HG02763 (cell line): ENCODE data around the gene APCDD1.
A peak's percentile ranks its signal among the peaks of the same experiment; 100 is the strongest.
"Not testable (repeated sequence)": the region's sequence is repeated elsewhere in the genome, so short reads cannot be mapped to it uniquely, and the experiment has no call there.

Experiments
- ATAC-seq: cut with Tn5 transposase; IDR thresholded peaks from one replicate; pipeline ENCODE4 v1.9.1; 2021; ENCODE audit warnings: mild to moderate bottlenecking, moderate library complexity; ENCODE audit not compliant: unreplicated experiment

APCDD1 gene

DNA sequence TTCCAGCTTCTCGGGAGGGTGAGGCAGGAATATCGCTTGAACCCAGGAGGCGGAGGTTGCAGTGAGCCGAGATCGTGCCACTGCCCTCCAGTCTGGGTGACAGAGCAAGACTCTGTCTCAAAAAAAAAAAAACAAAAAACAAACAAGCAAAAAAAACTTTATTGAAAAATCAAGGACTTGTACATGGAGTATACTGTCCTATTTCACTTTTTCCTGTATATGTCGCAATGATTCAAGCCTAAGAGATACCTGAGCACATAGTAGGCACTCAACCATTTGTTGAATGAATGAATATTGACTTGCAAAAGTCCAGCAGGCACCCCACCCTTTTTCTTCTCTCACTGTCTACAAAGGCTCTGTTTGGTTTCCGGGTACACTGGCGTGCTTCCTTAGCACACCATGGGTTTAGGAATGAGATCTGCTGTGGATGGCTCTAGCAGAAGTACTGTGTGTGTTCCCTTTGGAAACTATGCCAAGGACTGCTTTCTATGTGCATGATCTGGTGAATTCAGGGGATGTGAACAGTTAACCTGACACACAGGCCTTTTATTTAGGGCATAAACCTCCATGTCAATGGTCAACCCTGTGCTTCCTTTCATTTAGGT is 6.1 kb downstream of the APCDD1 start:
- ATAC-seq, result no peak

DNA sequence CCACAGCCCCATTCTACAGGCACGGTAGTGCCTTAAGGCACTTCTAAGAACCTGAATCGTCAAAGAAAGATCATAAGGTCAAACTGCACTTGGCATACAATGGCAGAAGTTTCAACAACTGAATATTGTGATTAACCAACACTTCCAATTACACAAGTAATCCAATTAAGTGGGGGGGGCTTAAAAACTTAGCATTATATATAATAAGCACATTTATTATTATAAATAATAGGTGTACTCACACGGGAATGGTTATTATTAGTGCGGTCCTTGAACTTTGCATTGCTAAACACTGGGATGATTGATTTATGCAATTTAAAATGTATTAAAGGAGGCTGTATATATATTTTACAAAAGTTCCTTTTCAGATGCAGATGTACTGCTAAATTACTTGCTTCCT is 7.6 kb downstream of the APCDD1 start:
- ATAC-seq, result no peak

GRCh38 chr18:10462597-10462996 is 8.2 kb downstream of the APCDD1 start:
- no peak for ATAC-seq

DNA sequence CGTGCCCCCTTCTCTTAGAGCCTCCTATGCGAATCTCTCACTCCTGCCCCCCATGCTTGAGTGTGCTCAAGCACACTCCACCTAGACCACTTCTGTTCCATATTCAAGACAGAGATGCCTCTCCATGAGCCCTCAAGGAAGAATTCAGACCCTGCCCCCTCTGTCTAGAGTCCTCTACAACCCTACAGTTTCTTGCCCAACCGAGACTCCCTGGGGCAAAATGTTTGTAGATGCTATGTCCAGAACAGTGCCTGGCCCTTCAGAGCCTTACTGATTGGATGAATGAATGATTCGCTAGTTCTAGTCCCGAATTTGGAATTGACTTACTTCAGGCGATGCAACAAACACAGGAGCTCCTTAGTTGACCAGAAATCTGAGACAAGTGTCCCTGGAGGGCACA is 8.7 kb downstream of the APCDD1 start:
- ATAC-seq, result no peak

GRCh38 chr18:10463741-10464140 is 9.3 kb downstream of the APCDD1 start:
- no peak for ATAC-seq

DNA sequence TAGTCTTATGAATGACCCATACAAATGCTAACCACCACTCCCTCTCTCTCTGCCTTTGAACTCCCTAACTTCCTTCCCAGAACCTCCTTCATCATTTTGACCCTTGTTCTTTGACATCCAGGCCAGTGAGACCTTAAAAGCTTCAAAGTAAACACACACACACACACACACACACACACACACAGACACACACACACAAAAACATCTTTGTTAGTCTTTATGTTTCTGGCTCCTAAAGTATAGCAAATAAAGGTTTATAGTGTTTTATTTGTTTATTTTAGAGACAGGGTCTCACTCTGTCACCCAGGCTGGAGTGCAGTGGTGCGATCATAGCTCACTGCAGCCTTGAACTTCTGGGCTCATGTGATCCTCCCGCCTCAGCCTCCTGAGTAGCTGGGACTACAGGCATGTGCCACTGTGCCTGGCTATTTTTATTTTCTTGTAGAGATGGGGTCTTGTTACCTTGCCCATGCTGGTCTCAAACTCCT is 9.8 kb downstream of the APCDD1 start:
- not testable (repeated sequence) for ATAC-seq

DNA sequence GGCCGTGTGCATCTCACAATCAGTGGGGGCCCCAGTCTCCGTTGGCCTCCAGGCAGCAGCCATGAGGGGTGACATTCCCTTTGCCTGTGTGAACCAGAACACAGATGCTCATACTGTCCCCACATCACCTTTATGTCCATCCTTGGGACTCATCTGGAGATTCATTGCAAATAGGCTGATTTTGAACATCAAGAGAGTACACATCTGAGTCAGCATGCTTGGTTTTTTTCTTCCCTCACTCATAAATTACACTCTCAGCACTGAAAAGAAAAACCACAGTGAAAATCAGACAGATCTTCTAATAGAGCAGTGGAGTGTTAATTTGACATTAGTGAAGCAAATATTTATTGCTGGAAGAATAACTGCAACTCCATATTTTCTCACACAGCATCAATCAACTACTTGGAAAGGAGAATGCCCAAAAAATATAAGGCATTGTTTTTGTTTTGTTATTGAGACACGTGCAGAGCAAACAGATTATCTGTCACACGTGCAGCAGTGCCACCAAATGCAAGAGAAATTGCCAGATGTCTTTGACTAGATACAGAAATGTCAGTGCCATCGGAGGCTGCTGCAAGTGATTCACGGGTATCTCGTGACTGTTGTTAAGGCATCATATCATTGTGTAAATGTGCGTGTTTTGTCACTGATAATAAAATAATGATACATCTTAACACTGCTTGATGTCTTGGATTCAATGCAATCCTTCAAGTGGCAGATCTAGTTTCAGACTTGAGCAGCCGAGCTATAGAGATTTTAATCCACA is 10.9 kb downstream of the APCDD1 start:
- no peak for ATAC-seq

GRCh38 chr18:10470429-10470828 is 16.0 kb downstream of the APCDD1 start:
- ATAC-seq, result no peak

GRCh38 chr18:10471574-10471973 is 17.1 kb downstream of the APCDD1 start:
- no peak for ATAC-seq

- no peak for ATAC-seq
These were observed 18.7 kb downstream of the APCDD1 start for GRCh38 chr18:10473132-10473531.

DNA sequence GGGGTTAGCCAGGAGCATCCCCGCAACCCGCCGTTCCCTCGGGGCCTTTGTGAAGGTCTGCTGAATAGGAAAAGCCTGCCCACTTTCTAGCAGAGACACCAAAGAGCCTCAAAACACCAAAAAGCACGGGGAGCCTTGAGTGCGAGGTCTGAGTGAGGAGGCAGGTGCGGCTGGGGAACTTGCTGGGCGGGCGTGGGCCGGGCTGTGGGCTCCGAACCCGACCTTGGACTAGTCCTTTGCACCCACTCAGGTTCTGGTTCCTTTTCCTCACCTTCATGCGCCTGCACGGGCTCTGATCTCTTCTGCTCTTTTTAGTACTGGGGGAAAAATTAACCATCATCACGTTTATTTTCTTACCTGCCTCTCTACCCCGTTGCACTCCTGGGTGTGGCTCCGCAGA is 19.9 kb downstream of the APCDD1 start:
- no peak for ATAC-seq

DNA sequence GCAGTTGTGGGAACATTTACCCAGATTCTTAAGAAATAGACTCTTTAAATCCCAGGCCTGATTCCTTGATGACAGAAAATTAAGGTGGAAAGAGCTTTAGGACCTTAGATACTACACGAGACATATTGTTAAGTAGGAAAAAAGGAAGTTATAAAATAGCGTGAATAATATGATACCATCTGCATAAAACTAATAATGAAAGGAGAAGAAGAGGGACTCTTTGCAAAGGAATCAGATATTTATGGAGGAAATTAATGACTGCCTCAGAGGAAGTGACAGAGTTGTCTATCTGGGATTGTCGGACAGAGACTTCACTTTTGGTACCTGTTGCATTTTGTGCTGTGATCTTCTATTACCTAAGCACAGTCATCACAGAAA is 20.8 kb downstream of the APCDD1 start:
- ATAC-seq, result no peak

- no peak for ATAC-seq
These were observed 21.3 kb downstream of the APCDD1 start for GRCh38 chr18:10475654-10476291.

DNA sequence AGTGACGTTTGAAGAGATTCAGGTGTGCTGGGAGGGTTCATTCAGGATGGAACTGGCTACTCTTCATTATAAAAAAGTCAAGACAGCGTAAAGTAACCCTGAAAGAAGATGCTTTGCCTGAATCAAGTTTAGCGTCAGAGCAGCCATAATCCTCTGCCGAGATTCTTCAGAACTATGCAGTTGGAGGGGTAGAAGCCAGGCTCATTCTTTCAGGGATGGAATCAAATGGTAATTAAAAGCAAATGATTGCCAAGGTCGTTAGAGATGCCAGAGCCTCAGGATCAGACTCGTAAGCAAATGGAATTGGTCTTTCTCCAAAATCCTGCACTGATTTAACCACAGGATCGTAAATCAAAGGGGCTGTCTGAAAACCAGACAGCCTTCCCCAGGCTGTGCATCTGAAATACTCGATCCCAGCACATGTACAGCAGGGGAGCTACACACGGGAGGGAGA is 21.9 kb downstream of the APCDD1 start:
- no peak for ATAC-seq

GRCh38 chr18:10477121-10477862 is 22.9 kb downstream of the APCDD1 start:
- no peak for ATAC-seq

DNA sequence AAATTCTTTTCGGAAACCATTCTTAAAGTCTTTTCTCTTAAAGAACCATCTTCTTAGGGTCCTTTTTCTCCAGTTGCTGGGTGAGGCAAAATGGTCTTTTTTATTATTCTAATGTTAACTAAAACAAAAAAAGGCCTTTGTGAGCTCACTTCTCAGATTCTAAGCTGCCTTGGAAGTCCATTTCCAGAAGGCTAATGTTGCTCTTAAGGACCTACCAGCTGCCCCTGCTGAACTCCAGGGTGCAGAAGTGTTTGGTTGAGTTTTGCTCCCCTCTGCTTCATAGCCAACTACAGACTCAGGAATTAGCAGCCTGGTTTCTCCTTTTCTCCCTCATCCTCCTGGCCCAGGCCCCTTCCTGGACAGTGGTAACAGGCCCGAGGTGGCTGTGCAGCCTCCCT is 23.4 kb downstream of the APCDD1 start:
- ATAC-seq, result no peak

DNA sequence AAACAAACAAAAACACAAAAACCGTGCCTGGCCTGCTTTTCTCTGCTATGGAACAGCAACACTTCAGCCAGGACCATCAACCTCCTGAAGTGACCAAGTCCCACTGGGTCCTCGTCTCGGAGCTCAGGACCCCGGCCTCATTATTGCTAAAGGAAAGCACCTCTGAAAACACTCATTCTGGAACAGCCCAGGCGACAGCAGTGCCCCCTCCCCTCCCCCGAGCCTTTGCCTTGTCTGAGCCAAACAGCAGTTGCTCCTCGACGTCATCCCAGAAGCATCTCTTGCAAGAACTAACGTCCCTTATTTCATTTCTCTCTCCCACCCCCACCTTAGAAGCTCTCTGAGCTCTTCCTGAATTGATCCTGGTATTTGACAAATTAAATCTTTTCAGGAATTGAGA is 27.4 kb downstream of the APCDD1 start:
- ATAC-seq, result no peak

- ATAC-seq, result no peak
These were observed 28.0 kb downstream of the APCDD1 start for GRCh38 chr18:10482363-10482984.

- ATAC-seq, result peak; percentile 83
These were observed 28.8 kb downstream of the APCDD1 start for GRCh38 chr18:10482985-10483949.

GRCh38 chr18:10485475-10485874 is 31.0 kb downstream of the APCDD1 start:
- ATAC-seq, result no peak
